ENCODE results near the gene ZXDC.

GRCh38 chr3:126525091-126525852 lies 49.6 kb upstream of the ZXDC start:
- no peak for TF ChIP-seq POLR2A (IDR thresholded peaks at IDR 0.05)
- no peak for TF ChIP-seq CTCF (IDR thresholded peaks at IDR 0.05)

Data from ovary (tissue), 3 donors.